ENCODE results near the gene RNPS1. TPM values are rescaled to one million over a fixed set of nuclear protein-coding genes. Genes with fewer than 3 reads are reported as not detected.
A peak's percentile ranks its signal among the peaks of the same experiment; 100 is the strongest.
"Not testable (repeated sequence)": the region's sequence is repeated elsewhere in the genome, so short reads cannot be mapped to it uniquely, and the experiment has no call there.

RNPS1 gene
- total RNA-seq, 1 donor from 2014 or later = 130 TPM

DNA sequence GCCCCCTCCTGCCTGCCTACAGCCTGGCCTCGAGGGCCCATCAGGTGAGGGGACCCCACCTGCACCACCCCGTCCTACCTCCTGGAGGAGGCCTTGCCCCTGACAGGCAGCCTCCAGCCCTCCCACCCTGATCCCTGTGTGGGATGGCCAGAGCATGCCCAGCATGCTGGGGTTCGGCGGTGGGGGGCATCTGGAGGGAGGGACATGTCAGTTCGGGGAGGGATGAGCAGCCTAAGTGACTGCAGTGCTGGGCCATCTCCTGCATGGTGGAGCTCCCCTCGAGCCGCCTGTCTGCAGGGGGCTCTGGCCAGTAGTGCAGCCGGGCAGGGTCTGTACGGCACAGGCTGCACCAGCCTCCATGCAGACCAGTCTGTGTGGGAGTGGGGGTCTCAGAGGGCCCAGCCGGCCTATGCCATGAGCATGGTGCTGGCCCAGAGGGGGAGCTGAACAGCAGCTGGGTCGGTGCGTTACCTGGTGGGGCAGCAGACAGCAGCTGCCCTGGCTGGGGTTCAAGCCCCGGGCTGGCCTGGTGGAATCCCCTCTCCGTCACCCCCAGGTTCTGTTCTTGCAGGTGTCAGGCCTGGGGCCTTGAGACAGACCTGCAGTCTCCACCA is 4.0 kb upstream of the RNPS1 start:
- TF ChIP-seq POLR2A (IDR thresholded peaks at IDR 0.05) (no peak), POLR2AphosphoS5 (IDR thresholded peaks at IDR 0.05; ENCODE audit: insufficient read depth in 1 of 2, low read depth in 1 of 2) (no peak)
- TF ChIP-seq, protein P1, sequence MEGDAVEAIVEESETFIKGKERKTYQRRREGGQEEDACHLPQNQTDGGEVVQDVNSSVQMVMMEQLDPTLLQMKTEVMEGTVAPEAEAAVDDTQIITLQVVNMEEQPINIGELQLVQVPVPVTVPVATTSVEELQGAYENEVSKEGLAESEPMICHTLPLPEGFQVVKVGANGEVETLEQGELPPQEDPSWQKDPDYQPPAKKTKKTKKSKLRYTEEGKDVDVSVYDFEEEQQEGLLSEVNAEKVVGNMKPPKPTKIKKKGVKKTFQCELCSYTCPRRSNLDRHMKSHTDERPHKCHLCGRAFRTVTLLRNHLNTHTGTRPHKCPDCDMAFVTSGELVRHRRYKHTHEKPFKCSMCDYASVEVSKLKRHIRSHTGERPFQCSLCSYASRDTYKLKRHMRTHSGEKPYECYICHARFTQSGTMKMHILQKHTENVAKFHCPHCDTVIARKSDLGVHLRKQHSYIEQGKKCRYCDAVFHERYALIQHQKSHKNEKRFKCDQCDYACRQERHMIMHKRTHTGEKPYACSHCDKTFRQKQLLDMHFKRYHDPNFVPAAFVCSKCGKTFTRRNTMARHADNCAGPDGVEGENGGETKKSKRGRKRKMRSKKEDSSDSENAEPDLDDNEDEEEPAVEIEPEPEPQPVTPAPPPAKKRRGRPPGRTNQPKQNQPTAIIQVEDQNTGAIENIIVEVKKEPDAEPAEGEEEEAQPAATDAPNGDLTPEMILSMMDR (IDR thresholded peaks at IDR 0.05) = no peak
- Histone ChIP-seq H3K36me3 (no peaks in the 10 kb centered on the region), H3K9me3 (no peaks in the 10 kb centered on the region), H3K4me3 (no peak overlapping the region), H3K27me3 (no peaks in the 10 kb centered on the region), H3K4me1 (peaks cover 27% of the 10 kb centered on the region), H3K27ac (no peak overlapping the region)
- intact Hi-C loops (cut with DNase I) = no loop called here
- no peak for DNase-seq (ENCODE audit: extremely low spot score in 2 of 2)

DNA sequence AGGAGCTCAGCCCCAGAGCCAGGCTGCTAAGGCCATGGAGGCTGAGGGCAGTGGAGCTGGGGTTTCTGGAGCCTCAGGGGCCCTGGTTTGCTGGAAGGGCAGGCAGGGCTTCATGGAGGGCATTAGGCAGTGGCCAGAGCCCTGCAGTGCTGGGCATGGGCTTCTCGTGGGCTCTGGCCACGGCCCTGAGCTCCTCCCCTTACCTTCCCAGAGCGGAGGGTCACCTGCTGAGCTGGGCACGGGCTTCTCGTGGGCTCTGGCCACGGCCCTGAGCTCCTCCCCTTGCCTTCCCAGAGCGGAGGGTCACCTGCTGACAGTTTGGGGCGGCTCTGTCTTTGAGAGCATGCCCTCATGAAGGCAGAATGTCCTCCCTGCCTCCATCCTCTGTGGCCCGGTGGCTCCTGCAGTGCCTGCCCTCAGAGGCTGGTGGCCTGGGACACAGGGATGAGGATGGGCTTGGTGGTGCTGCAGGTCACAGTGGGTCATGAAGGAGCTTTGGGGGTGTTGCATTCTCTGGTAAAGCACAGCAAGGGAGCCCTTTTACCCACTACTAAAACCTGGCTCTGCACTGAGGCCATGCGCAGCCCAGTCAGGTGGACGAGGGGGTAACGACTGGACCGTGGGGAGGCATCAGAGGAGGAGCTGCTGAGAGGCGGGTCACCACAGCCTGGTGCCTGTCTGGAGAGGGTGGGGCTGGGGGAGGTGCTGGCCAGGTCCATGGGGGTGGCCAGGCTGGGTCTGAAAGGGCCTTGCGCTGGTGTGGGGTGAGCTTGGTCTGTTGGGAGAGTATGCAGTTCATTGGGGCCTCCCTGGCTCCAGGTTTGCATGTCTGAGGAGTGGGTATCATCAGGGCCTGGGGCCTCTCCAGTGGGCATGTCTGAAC is 2.9 kb upstream of the RNPS1 start:
- TF ChIP-seq POLR2AphosphoS5 (IDR thresholded peaks at IDR 0.05; ENCODE audit: insufficient read depth in 1 of 2, low read depth in 1 of 2) = no peak
- TF ChIP-seq POLR2A (IDR thresholded peaks at IDR 0.05) = no peak
- TF ChIP-seq, protein P1 (IDR thresholded peaks at IDR 0.05) = no peak
- intact Hi-C loops (cut with DNase I) = no loop called here
- no peak overlapping the region for H3K27ac ChIP-seq
- H3K9me3 ChIP-seq = no peaks in the 10 kb centered on the region
- H3K4me1 ChIP-seq = peaks cover 38% of the 10 kb centered on the region
- H3K36me3 ChIP-seq = no peaks in the 10 kb centered on the region
- H3K27me3 ChIP-seq = no peaks in the 10 kb centered on the region
- no peak overlapping the region for H3K4me3 ChIP-seq
- no peak for DNase-seq (ENCODE audit: extremely low spot score in 2 of 2)

GRCh38 chr16:2270070-2270462 is 2.1 kb upstream of the RNPS1 start:
- no peaks in the 10 kb centered on the region for H3K36me3 ChIP-seq
- H3K27ac ChIP-seq = no peak overlapping the region
- peaks cover 45% of the 10 kb centered on the region for H3K4me1 ChIP-seq
- no peaks in the 10 kb centered on the region for H3K9me3 ChIP-seq
- TF ChIP-seq POLR2A (IDR thresholded peaks at IDR 0.05) = no peak
- no peak for TF ChIP-seq POLR2AphosphoS5 (IDR thresholded peaks at IDR 0.05; ENCODE audit: insufficient read depth in 1 of 2, low read depth in 1 of 2)
- TF ChIP-seq, protein P1 (IDR thresholded peaks at IDR 0.05) = no peak
- H3K4me3 ChIP-seq = no peak overlapping the region
- no peak for DNase-seq (ENCODE audit: extremely low spot score in 2 of 2)
- no peaks in the 10 kb centered on the region for H3K27me3 ChIP-seq
- intact Hi-C loops (cut with DNase I) = no loop called here

- intact Hi-C loops (cut with DNase I); H3K27me3 ChIP-seq; H3K9me3 ChIP-seq; DNase-seq (ENCODE audit: extremely low spot score in 2 of 2): not testable (repeated sequence)
- H3K4me1 ChIP-seq = peaks cover 47% of the 10 kb centered on the region
- H3K36me3 ChIP-seq = peaks cover 0 to 14% of the 10 kb centered on the region in 2 donors
- H3K27ac ChIP-seq = peak overlapping the region; percentile 96
- peak overlapping the region; percentile 77 to 93 for H3K4me3 ChIP-seq
Measured at GRCh38 chr16:2267505-2267912, 417 bp downstream of the RNPS1 start.

DNA sequence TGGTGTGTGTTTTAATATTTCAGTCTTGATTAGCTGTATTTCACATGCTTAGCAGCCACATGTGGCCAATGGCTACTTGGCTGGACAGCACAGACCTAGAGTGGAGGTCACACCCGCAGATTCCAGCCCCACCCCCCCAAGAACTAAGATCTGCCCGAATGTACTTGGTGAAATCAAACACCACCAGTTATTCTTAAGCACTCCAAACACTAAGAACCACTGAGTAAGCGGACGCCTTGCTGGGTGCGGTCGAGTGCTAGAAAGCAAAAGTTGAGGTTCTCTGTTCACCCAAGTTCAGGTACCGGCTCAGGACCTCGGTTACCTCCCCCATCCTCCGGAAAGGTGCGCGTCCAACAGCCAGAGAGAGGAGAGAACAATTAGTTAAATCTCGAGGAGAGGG is 1.0 kb downstream of the RNPS1 start:
- H3K36me3 ChIP-seq = peaks cover 0 to 20% of the 10 kb centered on the region in 2 donors
- intact Hi-C loops (cut with DNase I); DNase-seq (ENCODE audit: extremely low spot score in 2 of 2); H3K9me3 ChIP-seq; H3K27me3 ChIP-seq: not testable (repeated sequence)
- H3K4me1 ChIP-seq = peaks cover 47% of the 10 kb centered on the region
- peak overlapping the region; percentile 77 to 93 for H3K4me3 ChIP-seq
- peak overlapping the region; percentile 96 for H3K27ac ChIP-seq

DNA sequence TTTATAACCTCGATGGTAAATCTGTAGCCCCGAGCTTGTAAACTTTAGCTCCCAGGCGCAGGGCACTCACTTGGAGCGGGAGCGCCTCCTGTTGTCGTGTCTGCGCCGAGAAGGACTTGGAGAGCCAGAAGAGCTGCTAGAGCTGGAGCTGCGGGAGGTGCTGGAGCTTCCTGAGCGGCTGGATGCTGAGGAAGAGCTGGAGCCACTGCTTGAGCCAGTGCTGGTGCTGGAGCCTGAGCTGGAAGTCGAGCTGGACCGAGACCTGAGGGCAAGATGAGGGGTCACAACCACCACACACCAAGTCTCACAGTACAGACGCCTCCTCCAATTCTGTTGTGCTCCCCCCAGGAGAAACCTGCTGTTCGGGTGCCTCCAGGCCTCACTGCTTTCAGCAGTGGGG is 4.9 kb downstream of the RNPS1 start:
- H3K27ac ChIP-seq = not testable (repeated sequence)

More for the DNA sequence above, 4.9 kb downstream of the RNPS1 start:
- H3K27me3 ChIP-seq; H3K9me3 ChIP-seq; intact Hi-C loops (cut with DNase I); DNase-seq (ENCODE audit: extremely low spot score in 2 of 2); H3K4me3 ChIP-seq: not testable (repeated sequence)
- Histone ChIP-seq H3K4me1 (peaks cover 23% of the 10 kb centered on the region), H3K36me3 (peaks cover 0 to 56% of the 10 kb centered on the region in 2 donors)
